VCaP (cell line): ENCODE results near the gene PTGES3L.
A peak's percentile ranks its signal among the peaks of the same experiment; 100 is the strongest.
"Not testable (repeated sequence)": the region's sequence is repeated elsewhere in the genome, so short reads cannot be mapped to it uniquely, and the experiment has no call there.

ENCODE experiments used
- H3K27ac ChIP-seq: fragments of 450-650 bp; 2 replicates; pipeline ENCODE4 v1.5.1; 2017
- CTCF ChIP-seq: fragments of 450-650 bp; conservative IDR thresholded peaks from 2 replicates; pipeline ENCODE4 v1.5.1; 2017; ENCODE audit warnings: mild to moderate bottlenecking, moderate library complexity

Gene PTGES3L

GRCh38 chr17:42985225-42985624 lies 5.3 kb upstream of the PTGES3L start:
- TF ChIP-seq CTCF, result no peak
- H3K27ac ChIP-seq, result peak overlapping the region; percentile 98

GRCh38 chr17:42982266-42982665 lies 2.4 kb upstream of the PTGES3L start:
- TF ChIP-seq CTCF, result no peak
- peak overlapping the region; percentile 98 for H3K27ac ChIP-seq

- H3K27ac ChIP-seq, result peak overlapping the region; percentile 98
- TF ChIP-seq CTCF, result peak; percentile 56
Measured at GRCh38 chr17:42980766-42981397, 1.0 kb upstream of the PTGES3L start.

GRCh38 chr17:42980274-42980765 lies 440 bp upstream of the PTGES3L start, which contains the start of gene RUNDC1:
Gene RUNDC1 (plus strand): TSS chr17:42980565. CDS start chr17:42980577, 12 bp downstream.
- peak within 1 kb of the TSS; percentile 98 for H3K27ac ChIP-seq
- no peak for TF ChIP-seq CTCF

- not testable (repeated sequence) for H3K27ac ChIP-seq
Measured at GRCh38 chr17:42975701-42976100, 4.2 kb downstream of the PTGES3L start.

- H3K27ac ChIP-seq, result no peak overlapping the region
- no peak for TF ChIP-seq CTCF
Measured at GRCh38 chr17:42975265-42975664, 4.6 kb downstream of the PTGES3L start.

GRCh38 chr17:42973323-42973722 lies 6.6 kb downstream of the PTGES3L start:
- H3K27ac ChIP-seq, result not testable (repeated sequence)

- no peak for TF ChIP-seq CTCF
- H3K27ac ChIP-seq, result no peak overlapping the region
Measured at GRCh38 chr17:42971589-42971988, 8.3 kb downstream of the PTGES3L start.
